ENCODE data around the gene PRRT1.

- no peak for TF ChIP-seq CTCF (optimal IDR thresholded peaks at IDR 0.05 in 1 of 3, IDR thresholded peaks at IDR 0.05 in 1 of 3, conservative IDR thresholded peaks at IDR 0.05 in 1 of 3; ENCODE audit: extremely low read depth in 1 of 3, insufficient read depth in 2 of 3, low read length in 3 of 3)
- no peak for TF ChIP-seq EZH2 (IDR thresholded peaks at IDR 0.05; ENCODE audit: low read length)
Measured at GRCh38 chr6:32164295-32164694, 12.6 kb upstream of the PRRT1 start, which contains the start of gene EGFL8.
